SK-N-SH (cell line): ENCODE data around the gene FBXO34.

Experiments used
- CTCF ChIP-seq: fragments of 200-600 bp; sonication (generic); IDR thresholded peaks from 2 replicates; pipeline ENCODE4 v1.6.1; 2017; ENCODE audit warnings: antibody characterized with exemption, mild to moderate bottlenecking, moderate library complexity
- ELF1 ChIP-seq: IDR thresholded peaks from 2 replicates; pipeline ENCODE4 v1.4.0; 2012
- EP300 ChIP-seq, 2 experiments: IDR thresholded peaks; 2 replicates each; pipeline versions ENCODE4 v1.4.0 to v1.6.1; 2012; ENCODE audit warnings: borderline replicate concordance in 1 of 2, low read depth in 1 of 2, low read length in 1 of 2
- EZH2phosphoT487 ChIP-seq: fragments of 200-600 bp; sonication (generic); IDR thresholded peaks from 2 replicates; pipeline ENCODE4 v1.6.1; 2017; ENCODE audit warnings: low read depth, mixed run types, mild to moderate bottlenecking, antibody characterized with exemption, moderate library complexity, borderline replicate concordance
- GABPA ChIP-seq: IDR thresholded peaks from 2 replicates; pipeline ENCODE4 v1.4.0; 2012; ENCODE audit warnings: low read depth, mild to moderate bottlenecking
- JUND ChIP-seq: IDR thresholded peaks from 2 replicates; pipeline ENCODE4 v1.4.0; 2012
- MXI1 ChIP-seq: IDR thresholded peaks from 2 replicates; pipeline ENCODE4 v1.6.1; 2012; ENCODE audit warnings: mild to moderate bottlenecking, low read depth, low read length, improper control_type of control experiment
- NRF1 ChIP-seq: IDR thresholded peaks from 2 replicates; pipeline ENCODE4 v1.6.1; 2012; ENCODE audit warnings: low read depth, mild to moderate bottlenecking, low read length
- POLR2AphosphoS5 ChIP-seq: IDR thresholded peaks from 2 replicates; pipeline ENCODE4 v1.6.1; 2012; ENCODE audit warnings: low read depth, low read length
- RAD21 ChIP-seq: IDR thresholded peaks from 2 replicates; pipeline ENCODE4 v1.6.1; 2012; ENCODE audit warnings: mild to moderate bottlenecking, low read length
- REST ChIP-seq: IDR thresholded peaks from 2 replicates; pipeline ENCODE4 v1.6.1; 2012; ENCODE audit warnings: mild to moderate bottlenecking, low read depth, low read length, moderate library complexity
- SMC3 ChIP-seq: IDR thresholded peaks from 2 replicates; pipeline ENCODE4 v1.6.1; 2012; ENCODE audit warnings: low read depth, low read length, improper control_type of control experiment
- USF2 ChIP-seq: fragments of 150-350 bp; IDR thresholded peaks from 2 replicates; pipeline ENCODE4 v1.6.1; 2017; ENCODE audit warnings: antibody characterized with exemption, low read length, low read depth, borderline replicate concordance
- TF ChIP-seq, protein P1 (sequence below): IDR thresholded peaks from 2 replicates; pipeline ENCODE4 v1.4.0; 2012; ENCODE audit warnings: low read depth

GRCh38 chr14:55324812-55325211, 53.6 kb downstream of the FBXO34 start:
- TF ChIP-seq, protein P1, sequence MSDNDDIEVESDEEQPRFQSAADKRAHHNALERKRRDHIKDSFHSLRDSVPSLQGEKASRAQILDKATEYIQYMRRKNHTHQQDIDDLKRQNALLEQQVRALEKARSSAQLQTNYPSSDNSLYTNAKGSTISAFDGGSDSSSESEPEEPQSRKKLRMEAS: no peak
- TF ChIP-seq POLR2AphosphoS5 (no peak), GABPA (no peak), EP300 (IDR thresholded peaks at IDR 0.05; ENCODE audit: borderline replicate concordance in 1 of 2, low read depth in 1 of 2, low read length in 1 of 2) (no peak), CTCF (no peak), EZH2phosphoT487 (no peak), SMC3 (no peak), MXI1 (no peak), JUND (no peak), REST (no peak), ELF1 (no peak), RAD21 (no peak), USF2 (no peak), NRF1 (no peak)
